Mucosa of descending colon (tissue), 3 donors: ENCODE results near the gene EFTUD2. TPM values are rescaled to one million over a fixed set of nuclear protein-coding genes. Genes with fewer than 3 reads are reported as not detected.

Source experiments
- ATAC-seq: fragments of 200-7000 bp; cut with Tn5 transposase; one replicate; pipeline ENCODE4 v1.9.1; 2020; ENCODE audit warnings: mild to moderate bottlenecking, moderate library complexity
- DNase-seq, 3 donors: peaks; one replicate each; pipeline ENCODE4 v3.0.0-alpha.2; 2020
- H3K36me3 ChIP-seq: fragments of 200-600 bp; one replicate; pipeline ENCODE4 v1.8.0; 2021; ENCODE audit warnings: low read depth, mild to moderate bottlenecking
- H3K4me1 ChIP-seq: fragments of 200-600 bp; one replicate; pipeline ENCODE4 v1.8.0; 2021; ENCODE audit warnings: low read depth, mild to moderate bottlenecking
- H3K4me3 ChIP-seq: fragments of 200-600 bp; one replicate; pipeline ENCODE4 v1.8.0; 2021; ENCODE audit warnings: mild to moderate bottlenecking
- H3K9me3 ChIP-seq: fragments of 200-600 bp; one replicate; pipeline ENCODE4 v1.8.0; 2021; ENCODE audit warnings: mild to moderate bottlenecking
- CTCF ChIP-seq: fragments of 200-600 bp; IDR thresholded peaks from one replicate; pipeline ENCODE4 v1.8.0; 2022; ENCODE audit warnings: antibody characterized with exemption, mild to moderate bottlenecking
- intact Hi-C, 2 donors: fragments of 100-400 bp; cut with DNase I in 1 of 2; cut with micrococcal nuclease in 1 of 2; formaldehyde crosslinking; loops; one replicate each; pipeline versions ENCODE4 v1.11.0 to v1.11.1; 2022; cut with DNase I, micrococcal nuclease
- microRNA-seq: library from miRNA; unstranded; fragments of <30 nt; microRNA quantifications from one replicate; pipeline ENCODE4, GENCODE V29; 2019
- total RNA-seq, 3 donors: library from RNA; stranded (reverse); fragmentation: NEBNext Ultra II Directional in 2 of 3; extraction: Animal tissue kit (Norgen Biotek cat#: 25700) in 2 of 3; gene quantifications; one replicate each; pipeline versions ENCODE4 v1.2.1 to v1.2.4, GENCODE V29; 2021 to 2023
- donor health status: DM: no; HTN: no; CAD: no; lungs with moderate emphysema.
- donor health status: DM: no; HTN: no; CAD: no.
- donor health status: DM: no; HTN: yes; CAD: no.

EFTUD2 gene
- total RNA-seq, 3 donors from 2014 or later: 66.3 to 88.1 (median 82.0) TPM

GRCh38 chr17:44801880-44802279, 97.4 kb downstream of the EFTUD2 start:
- ATAC-seq: no peak
- no peak for DNase-seq
- Histone ChIP-seq H3K4me1 (no peaks in the 10 kb centered on the region), H3K36me3 (no peaks in the 10 kb centered on the region), H3K4me3 (no peak overlapping the region), H3K9me3 (no peaks in the 10 kb centered on the region)
- no peak for TF ChIP-seq CTCF
- intact Hi-C loops: no loop called here

Small RNAs within 50 kb of the gene (microRNA-seq; reads per million reads assigned to microRNA genes)
- gene MIR6783: not detected

Other genes with a start within 250 kb of the EFTUD2 start
- under 1 TPM in 1 of 3 donors, not detected in 2; 0.16 TPM for gene MEIOC, start 243.0 kb downstream of the EFTUD2 start, total RNA-seq
- gene CCDC43, start 209.7 kb downstream of the EFTUD2 start, total RNA-seq: 10 to 100 TPM; 14.3 to 19.1 (median 18.7) TPM
- gene DBF4B, start 190.8 kb downstream of the EFTUD2 start, total RNA-seq: 10 to 100 TPM in 1 of 3 donors, 1 to 10 TPM in 2; 4.9 to 10.2 (median 7.2) TPM
- 1 to 10 TPM in 1 of 3 donors, under 1 TPM in 1, not detected in 1; 0.17 to 4.7 TPM for gene ADAM11, start 140.5 kb downstream of the EFTUD2 start, total RNA-seq
- 100 to 1,000 TPM in 1 of 3 donors, 1 to 10 TPM in 2; 2.2 to 140 (median 5.7) TPM for gene GJC1, start 69.2 kb downstream of the EFTUD2 start, total RNA-seq
- 1 to 10 TPM in 1 of 3 donors, not detected in 2; 1.6 TPM for gene HIGD1B, start 51.6 kb downstream of the EFTUD2 start, total RNA-seq
- gene GFAP, start 16.1 kb upstream of the EFTUD2 start, total RNA-seq: under 1 TPM in 2 of 3 donors, not detected in 1; 0.23 to 0.47 TPM
- gene KIF18B, start 48.3 kb upstream of the EFTUD2 start, total RNA-seq: 10 to 100 TPM in 1 of 3 donors, 1 to 10 TPM in 2; 2.2 to 10.3 (median 4.6) TPM
- gene C1QL1, start 68.9 kb upstream of the EFTUD2 start, total RNA-seq: 1 to 10 TPM in 1 of 3 donors, under 1 TPM in 2; 0.29 to 6.5 (median 0.60) TPM
- gene DCAKD, start 152.2 kb upstream of the EFTUD2 start, total RNA-seq: 10 to 100 TPM; 21.6 to 29.0 (median 24.8) TPM
- 10 to 100 TPM; 47.0 to 94.0 (median 76.1) TPM for gene NMT1, start 161.9 kb upstream of the EFTUD2 start, total RNA-seq
- 100 to 1,000 TPM; 205 to 562 (median 232) TPM for gene PLCD3, start 233.1 kb upstream of the EFTUD2 start, total RNA-seq
- gene ACBD4, start 236.2 kb upstream of the EFTUD2 start, total RNA-seq: 10 to 100 TPM; 18.1 to 28.7 (median 26.3) TPM
- gene HEXIM1, start 249.0 kb upstream of the EFTUD2 start, total RNA-seq: 10 to 100 TPM; 36.7 to 98.2 (median 37.0) TPM